ENCODE measurements around the gene CORO6. TPM values are rescaled to one million over a fixed set of nuclear protein-coding genes. Genes with fewer than 3 reads are reported as not detected.

Gene CORO6
- polyA plus RNA-seq, 1 donor (not counting 4 experiments of a cell fraction or from before 2014, with no cell fraction given) = 20.5 TPM

- Histone ChIP-seq H4K20me1 (ENCODE audit: control insufficient read depth, extremely low read depth, insufficient read depth, low read length) (no peaks in the 10 kb centered on the region), H3K27ac (ENCODE audit: control insufficient read depth, insufficient read depth, low read length) (no peak overlapping the region), H3K4me3 (ENCODE audit: control insufficient read depth in 2 of 3, extremely low read depth in 1 of 3, insufficient read depth in 2 of 3, low read depth in 1 of 3, low read length in 3 of 3) (peak overlapping the region in 1 of 3 experiments; percentile 53), H2AFZ (ENCODE audit: control insufficient read depth, low read length) (no peak overlapping the region), H3K4me2 (ENCODE audit: control insufficient read depth, extremely low read depth, insufficient read depth, low read depth, low read length) (peak overlapping the region; percentile 72), H3K27me3 (ENCODE audit: control insufficient read depth, extremely low read depth, insufficient read depth, low read length) (no peaks in the 10 kb centered on the region), H3K9ac (ENCODE audit: control insufficient read depth, extremely low read depth, insufficient read depth, low read length) (peak overlapping the region; percentile 18), H3K36me3 (ENCODE audit: control insufficient read depth in 2 of 2, extremely low read depth in 1 of 2, insufficient read depth in 2 of 2, low read length in 2 of 2) (peaks cover 0 to 5% of the 10 kb centered on the region in 2 experiments), H3K9me3 (ENCODE audit: control insufficient read depth, low read depth, low read length) (no peaks in the 10 kb centered on the region), H3K79me2 (ENCODE audit: control insufficient read depth, insufficient read depth, low read length) (peaks cover 8% of the 10 kb centered on the region), H3K9me1 (ENCODE audit: control insufficient read depth, extremely low read depth, insufficient read depth, low read length) (no peaks in the 10 kb centered on the region), H3K4me1 (ENCODE audit: control insufficient read depth, extremely low read depth, insufficient read depth, low read length) (peaks cover 58% of the 10 kb centered on the region)
- TF ChIP-seq EZH2 (IDR thresholded peaks at IDR 0.05; ENCODE audit: low read length) (no peak), CTCF (optimal IDR thresholded peaks at IDR 0.05 in 1 of 3, IDR thresholded peaks at IDR 0.05 in 1 of 3, conservative IDR thresholded peaks at IDR 0.05 in 1 of 3; ENCODE audit: extremely low read depth in 1 of 3, insufficient read depth in 2 of 3, low read length in 3 of 3) (no peak)
- dilution Hi-C loops (cut with MboI; ENCODE audit: extremely low pct_ligation_motif_present, low sequenced_read_pairs) = no loop called here
- DNase-seq (ENCODE audit: low read depth, low spot score) = no peak
- peak; percentile 39 for FAIRE-seq
Measured at GRCh38 chr17:29615492-29616299, 7.0 kb downstream of the CORO6 start.

GRCh38 chr17:29615048-29615385 is 7.7 kb downstream of the CORO6 start:
- FAIRE-seq (peak; percentile 86), DNase-seq (ENCODE audit: low read depth, low spot score) (no peak)
- Histone ChIP-seq H3K27ac (ENCODE audit: control insufficient read depth, insufficient read depth, low read length) (no peak overlapping the region), H3K4me1 (ENCODE audit: control insufficient read depth, extremely low read depth, insufficient read depth, low read length) (peaks cover 51% of the 10 kb centered on the region), H3K36me3 (ENCODE audit: control insufficient read depth in 2 of 2, extremely low read depth in 1 of 2, insufficient read depth in 2 of 2, low read length in 2 of 2) (peaks cover 0 to 5% of the 10 kb centered on the region in 2 experiments), H3K27me3 (ENCODE audit: control insufficient read depth, extremely low read depth, insufficient read depth, low read length) (no peaks in the 10 kb centered on the region), H3K9me3 (ENCODE audit: control insufficient read depth, low read depth, low read length) (no peaks in the 10 kb centered on the region), H3K9ac (ENCODE audit: control insufficient read depth, extremely low read depth, insufficient read depth, low read length) (no peak overlapping the region), H3K9me1 (ENCODE audit: control insufficient read depth, extremely low read depth, insufficient read depth, low read length) (no peaks in the 10 kb centered on the region), H3K4me3 (ENCODE audit: control insufficient read depth in 2 of 3, extremely low read depth in 1 of 3, insufficient read depth in 2 of 3, low read depth in 1 of 3, low read length in 3 of 3) (peak overlapping the region in 1 of 3 experiments; percentile 53), H3K79me2 (ENCODE audit: control insufficient read depth, insufficient read depth, low read length) (peaks cover 7% of the 10 kb centered on the region), H3K4me2 (ENCODE audit: control insufficient read depth, extremely low read depth, insufficient read depth, low read depth, low read length) (peak overlapping the region; percentile 72), H4K20me1 (ENCODE audit: control insufficient read depth, extremely low read depth, insufficient read depth, low read length) (no peaks in the 10 kb centered on the region), H2AFZ (ENCODE audit: control insufficient read depth, low read length) (no peak overlapping the region)
- TF ChIP-seq EZH2 (IDR thresholded peaks at IDR 0.05; ENCODE audit: low read length) = no peak
- no peak for TF ChIP-seq CTCF (optimal IDR thresholded peaks at IDR 0.05 in 1 of 3, IDR thresholded peaks at IDR 0.05 in 1 of 3, conservative IDR thresholded peaks at IDR 0.05 in 1 of 3; ENCODE audit: extremely low read depth in 1 of 3, insufficient read depth in 2 of 3, low read length in 3 of 3)
- dilution Hi-C loops (cut with MboI; ENCODE audit: extremely low pct_ligation_motif_present, low sequenced_read_pairs) = no loop called here

All from keratinocyte (primary cell).